CD4-positive, alpha-beta T cell treated with Interleukin-15 for 4 hours (primary cell): ENCODE measurements around the gene MAGOH.
"Not testable (repeated sequence)": the region's sequence is repeated elsewhere in the genome, so short reads cannot be mapped to it uniquely, and the experiment has no call there.

Source experiments
- DNase-seq: peaks from one replicate; pipeline ENCODE4 v3.0.0-alpha.2; 2020; ENCODE audit warnings: low spot score

The MAGOH gene

DNA sequence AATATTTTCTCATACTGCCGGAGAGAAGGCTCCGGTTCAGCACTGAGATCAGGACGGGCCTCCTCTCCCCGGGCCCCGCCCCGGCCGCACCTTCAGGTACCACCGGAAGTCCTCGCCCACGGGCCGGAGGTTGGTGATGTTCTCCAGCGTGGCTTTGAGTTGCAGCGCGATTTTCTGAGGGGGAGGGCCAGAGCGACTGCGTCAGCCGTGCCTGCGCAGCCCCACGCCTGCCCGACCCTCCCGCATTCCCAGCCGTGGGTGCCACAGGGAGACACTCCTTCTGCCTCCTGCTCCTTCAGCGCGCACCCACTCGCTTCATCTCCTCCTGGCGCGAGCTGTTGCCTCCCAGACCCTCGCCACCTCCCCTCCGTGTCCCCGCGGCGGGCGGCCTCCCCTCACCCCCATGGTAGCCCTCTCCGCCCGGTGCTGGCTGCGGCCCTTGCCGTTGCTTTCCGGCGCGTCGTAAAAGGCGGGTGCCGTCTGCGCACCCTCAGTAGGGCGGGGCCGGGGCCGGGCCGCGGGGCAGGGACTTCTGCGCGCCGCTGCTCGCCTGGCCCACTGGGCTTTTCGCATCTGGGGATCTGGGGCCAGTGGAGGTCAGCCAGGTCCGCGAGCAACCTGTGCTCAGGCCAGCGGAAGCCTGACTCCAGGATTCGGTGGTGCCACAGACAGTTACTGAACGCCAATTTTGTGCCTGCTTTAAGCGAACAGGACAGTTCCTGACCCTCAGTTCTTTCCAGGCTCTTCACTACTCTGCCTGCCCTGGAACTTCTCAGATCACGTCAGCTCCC is 18.0 kb downstream of the MAGOH start, which contains the start of gene CZIB:
CZIB (minus strand) TSS at position 464 of the 791 bp plus-strand sequence; CDS start at position 405, 59 bp downstream.
- peak; percentile 92 for DNase-seq

DNA sequence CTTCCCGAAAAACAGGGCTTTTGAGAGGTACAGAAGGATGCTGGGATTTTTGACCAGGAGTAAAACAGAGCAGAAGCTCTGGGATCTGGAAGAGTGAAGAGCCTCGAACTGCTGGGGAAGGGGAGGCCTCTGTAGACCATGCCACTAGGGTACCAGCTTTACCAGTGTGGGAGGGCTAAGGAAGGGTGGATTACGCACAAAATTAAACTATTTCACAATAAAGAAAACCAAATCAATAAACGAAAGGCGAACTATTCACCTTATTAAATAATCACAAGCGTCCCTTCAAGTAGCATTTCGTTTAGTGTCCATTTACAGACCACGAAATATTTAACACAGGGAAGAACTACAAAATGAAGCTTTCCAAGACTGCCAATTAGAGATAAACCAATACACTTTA is 18.6 kb downstream of the MAGOH start:
- DNase-seq: no peak

DNA sequence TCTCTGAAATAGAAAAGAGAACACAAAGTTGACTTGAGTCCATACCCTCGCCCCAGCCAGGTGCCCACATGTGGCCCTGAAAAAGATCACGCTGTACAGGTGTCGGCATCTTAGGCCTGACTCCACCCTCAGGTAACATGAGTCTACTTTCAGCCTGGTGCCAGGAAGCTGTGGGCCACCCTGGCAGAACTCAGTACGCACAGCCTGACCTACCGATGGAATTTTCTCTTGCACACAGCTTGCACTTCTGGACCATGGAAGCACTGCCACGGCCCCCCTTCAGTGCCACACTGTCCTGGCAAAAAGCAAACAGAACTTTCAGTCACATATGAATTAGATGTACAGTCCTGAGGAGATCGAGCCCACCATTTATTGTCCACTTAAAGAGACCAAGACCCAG is 20.1 kb downstream of the MAGOH start:
- no peak for DNase-seq

DNA sequence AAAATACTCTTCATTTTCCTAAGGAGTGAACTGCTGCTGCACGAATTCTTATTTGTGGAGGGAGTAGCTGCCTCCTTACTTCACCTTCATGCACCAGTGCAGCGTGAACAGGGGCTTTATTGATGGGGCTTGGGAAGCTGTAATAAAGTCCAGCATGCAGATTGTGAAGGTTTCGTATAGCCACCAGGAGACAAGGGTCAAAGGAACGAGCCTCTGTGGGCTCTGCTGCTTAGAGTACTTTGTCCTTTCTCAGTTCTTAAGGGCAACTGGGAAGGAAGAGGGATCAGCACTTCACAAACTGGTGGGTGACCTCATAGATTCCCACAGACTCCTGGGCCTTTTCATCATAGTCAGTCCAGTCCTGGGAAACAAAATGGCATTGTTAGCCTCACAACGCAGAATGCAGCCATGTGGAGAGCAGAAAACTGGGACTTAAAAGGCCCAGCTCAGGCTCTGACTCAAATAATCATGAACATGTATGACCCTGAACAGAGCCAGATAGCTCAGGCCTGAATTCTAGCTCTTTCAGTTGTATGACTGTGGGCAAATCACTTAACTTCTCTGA is 23.9 kb downstream of the MAGOH start:
- DNase-seq: no peak

DNA sequence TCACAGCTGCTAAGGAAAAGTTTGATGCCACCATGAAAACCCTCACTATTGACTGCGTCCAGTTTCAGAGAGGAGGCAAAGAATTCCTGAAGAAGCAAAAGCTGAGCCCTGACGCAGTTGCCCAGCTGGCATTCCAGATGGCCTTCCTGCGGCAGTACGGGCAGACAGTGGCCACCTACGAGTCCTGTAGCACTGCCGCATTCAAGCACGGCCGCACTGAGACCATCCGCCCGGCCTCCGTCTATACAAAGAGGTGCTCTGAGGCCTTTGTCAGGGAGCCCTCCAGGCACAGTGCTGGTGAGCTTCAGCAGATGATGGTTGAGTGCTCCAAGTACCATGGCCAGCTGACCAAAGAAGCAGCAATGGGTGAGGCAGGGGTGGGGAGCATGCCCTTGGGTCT is 27.4 kb downstream of the MAGOH start:
- DNase-seq: no peak

DNA sequence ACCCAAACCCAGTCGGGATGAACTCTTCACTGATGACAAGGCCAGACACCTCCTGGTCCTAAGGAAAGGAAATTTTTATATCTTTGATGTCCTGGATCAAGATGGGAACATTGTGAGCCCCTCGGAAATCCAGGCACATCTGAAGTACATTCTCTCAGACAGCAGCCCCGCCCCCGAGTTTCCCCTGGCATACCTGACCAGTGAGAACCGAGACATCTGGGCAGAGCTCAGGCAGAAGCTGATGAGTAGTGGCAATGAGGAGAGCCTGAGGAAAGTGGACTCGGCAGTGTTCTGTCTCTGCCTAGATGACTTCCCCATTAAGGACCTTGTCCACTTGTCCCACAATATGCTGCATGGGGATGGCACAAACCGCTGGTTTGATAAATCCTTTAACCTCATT is 28.0 kb downstream of the MAGOH start:
- no peak for DNase-seq

DNA sequence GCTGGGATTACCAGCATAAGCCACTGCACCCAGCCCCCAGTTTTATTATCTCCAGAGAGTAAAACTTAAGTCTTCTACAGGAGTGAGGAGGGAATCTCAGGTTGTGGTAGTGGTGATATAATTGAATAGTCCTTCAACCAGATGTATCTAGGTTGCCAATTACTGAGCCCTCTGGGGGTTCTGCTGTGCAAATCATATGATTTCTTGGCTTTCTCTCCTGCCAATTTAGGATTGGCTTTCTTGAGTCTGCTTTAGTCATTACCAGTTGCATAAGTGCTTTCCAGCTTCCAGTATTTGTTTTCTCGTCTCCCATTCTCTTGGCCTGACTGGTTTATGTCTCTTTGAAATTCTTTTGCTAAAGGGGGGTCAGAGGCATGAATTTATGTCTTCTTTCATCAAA is 30.6 kb downstream of the MAGOH start:
- no peak for DNase-seq

DNA sequence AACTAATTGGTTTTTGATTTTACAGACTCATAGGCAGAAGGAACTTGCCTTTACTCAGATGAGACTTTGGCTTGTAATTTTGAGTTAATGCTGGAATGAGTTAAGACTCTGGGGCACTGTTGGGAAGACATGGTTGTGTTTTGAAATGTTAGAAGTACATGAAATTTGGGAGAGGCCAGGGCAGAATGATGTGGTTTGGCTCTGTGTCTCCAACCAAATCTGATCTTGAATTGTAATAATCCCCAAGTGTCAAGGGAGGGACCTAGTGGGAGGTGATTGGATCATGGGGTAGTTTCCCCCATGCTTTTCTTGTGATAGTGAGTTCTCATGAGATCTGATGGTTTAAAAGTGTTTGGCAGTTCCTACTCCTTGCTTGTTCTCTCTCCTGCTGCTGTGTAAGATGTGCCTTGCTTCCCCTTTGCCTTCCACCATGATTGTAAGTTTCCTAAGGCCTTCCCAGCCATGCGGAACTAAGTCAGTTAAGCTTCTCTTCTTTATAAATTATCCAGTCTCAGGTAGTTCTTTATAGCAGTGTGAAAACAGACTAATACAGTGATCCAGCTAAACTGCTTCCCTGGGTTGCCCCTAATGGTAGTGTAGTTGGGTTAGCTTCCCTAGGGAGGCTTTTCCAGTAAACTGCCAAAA is 31.5 kb downstream of the MAGOH start:
- no peak for DNase-seq

DNA sequence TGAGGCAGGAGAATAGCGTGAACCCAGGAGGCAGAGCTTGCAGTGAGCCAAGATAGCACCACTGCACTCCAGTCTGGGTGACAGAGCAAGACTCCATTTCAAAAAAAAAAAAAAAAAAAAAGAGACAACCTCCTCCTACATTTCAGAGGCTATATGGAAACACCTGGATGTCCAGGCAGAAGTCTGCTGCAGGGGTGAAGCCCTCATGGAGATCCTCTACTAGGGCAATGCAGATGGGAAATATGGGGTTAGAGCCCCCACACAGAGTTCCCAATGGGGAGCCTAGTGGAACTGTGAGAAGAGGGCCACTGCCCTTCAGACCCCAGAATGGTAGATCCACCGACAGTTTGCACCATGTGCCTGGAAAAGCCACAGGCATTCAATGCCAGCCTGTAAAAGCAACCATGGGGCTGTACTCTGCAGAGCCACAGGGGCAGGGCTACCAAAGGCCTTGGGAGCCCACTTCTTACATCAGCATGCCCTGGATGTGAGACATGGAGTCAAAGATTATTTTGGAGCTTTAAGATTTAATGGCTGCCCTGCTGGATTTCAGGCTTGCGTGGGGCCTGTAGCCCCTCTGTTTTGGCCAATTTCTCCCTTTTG is 32.1 kb downstream of the MAGOH start:
- not testable (repeated sequence) for DNase-seq

DNA sequence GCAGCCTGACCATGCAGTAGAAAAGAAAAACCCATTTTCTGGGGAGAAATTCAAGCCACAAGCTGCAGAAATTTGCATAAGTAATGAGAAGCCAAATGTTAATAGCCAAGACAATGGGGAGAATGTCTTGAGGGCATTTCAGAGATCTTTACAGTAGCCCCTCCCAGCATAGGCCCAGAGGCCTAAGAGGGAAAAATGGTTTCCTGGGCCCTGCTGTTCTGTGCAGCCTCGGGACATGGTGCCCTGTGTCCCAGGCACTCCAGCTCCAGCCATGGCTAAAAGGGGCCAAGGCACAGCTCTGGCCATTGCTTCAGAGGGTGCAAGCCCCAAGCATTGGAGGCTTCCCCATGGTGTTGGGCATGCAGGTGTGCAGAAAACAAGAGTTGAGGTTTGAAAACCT is 32.8 kb downstream of the MAGOH start:
- DNase-seq: not testable (repeated sequence)

DNA sequence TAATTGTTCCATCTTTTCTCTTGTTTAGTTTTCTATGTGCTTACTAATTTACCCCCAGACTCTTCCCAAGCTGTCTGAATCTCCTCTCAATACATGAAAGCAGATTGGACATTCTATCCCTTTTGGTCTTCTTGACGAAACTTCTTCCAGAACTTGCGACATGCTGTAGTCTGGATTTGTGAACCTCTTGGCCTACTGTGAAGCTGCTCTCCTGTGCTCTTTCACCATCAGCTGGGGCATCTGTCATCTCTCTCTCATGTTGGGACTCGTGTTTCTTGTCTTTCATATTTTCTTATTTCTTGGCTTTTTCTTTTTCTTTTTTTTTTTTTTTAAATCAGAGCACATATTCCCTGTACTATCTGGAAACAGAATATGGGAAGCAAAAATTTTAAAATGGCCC is 34.9 kb downstream of the MAGOH start:
- DNase-seq: no peak

DNA sequence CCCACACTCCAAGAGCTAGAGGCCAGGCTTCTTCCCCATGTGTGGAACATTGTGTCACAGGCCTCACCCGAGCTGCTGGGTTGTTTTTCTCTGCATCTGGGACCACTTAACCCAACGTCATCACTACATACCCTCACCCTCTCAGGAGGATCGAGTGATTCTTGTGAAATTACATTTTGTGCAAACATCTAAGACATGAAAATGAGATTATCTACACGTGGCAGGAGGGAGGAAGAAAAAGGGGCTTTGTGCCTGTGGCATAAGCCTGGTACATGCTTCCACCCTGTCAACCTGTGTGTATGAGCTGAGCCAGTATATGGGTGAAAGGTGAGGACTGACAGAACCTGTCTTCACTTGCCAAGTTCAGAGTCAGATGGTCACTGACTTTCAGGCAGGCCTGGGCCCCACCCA is 40.1 kb downstream of the MAGOH start:
- no peak for DNase-seq

DNA sequence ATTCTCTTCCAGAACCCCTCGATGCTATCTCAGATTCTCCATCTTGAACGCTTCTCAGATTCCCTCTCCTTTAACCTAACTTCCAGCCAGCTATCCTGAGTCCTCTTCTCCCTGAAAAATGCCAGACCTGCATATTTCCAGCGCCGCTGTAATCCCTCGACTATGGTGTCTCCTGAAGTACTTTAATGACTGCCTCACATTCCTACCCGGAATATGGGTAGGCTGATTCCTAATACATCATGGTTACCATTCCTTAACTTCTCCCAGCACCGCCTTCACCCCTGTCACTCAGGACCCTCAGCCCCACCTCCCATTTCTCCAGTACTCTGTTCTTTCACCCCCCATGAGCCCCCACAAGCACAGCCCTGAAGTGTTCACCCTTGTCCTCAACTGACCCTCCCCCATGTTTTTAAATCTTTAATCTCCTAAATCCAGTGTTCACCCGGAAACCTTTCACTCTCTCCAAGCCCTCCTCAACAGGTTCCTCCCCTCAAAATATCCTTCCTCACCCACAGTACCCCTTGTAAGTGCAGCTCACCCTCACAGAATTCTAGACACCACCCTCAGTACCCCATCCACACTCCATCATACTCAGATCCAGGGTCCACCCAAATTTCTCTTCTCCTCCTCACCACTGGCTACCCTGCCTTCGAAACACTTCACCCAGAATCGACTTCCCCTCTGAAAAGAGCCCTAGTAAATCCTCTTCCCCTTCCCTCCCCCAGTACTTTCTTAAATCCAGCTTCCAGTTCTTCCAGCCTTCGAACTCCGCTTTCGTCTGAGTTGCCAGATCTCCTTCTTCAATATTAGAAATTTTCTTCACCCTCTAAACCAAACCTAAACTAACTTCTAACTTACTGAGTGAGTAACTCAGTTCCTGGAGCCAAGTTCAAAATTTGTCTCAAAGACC is 40.8 kb downstream of the MAGOH start:
- no peak for DNase-seq

DNA sequence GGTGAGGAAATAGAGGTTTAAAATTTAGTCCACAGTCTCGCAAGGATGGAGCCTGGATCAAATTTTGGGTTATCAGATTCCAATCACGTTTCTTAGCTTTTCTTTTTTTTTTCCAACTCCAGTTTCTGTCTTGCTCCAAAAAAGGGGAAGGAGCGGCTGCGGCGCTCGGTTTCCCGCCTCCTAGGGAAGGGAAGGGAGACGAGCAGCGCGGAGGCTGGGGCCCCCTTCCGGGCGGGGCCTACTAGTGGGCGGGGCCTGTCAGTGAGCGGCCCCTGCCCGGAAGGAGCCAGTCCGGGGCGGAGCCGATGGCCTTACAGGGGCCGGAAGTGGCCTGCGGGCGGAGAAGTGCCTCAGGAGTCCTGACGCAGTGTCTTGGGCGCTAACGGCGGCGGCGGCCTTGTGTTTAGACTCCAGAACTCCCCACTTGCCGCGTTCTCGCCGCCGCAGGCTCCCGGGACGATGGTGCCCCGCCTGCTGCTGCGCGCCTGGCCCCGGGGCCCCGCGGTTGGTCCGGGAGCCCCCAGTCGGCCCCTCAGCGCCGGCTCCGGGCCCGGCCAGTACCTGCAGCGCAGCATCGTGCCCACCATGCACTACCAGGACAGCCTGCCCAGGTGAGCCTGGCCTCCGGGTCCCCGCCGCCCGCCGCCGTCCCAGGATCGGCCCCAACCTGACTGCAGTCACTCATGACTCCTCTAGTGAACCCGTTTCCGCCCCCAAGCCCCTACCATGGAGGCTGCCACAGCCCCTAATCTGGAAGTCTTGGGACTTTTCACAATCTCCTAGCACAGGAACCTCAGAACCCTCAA is 41.6 kb downstream of the MAGOH start, which contains the start of gene CPT2:
CPT2 (plus strand) TSS at position 340 of the 806 bp plus-strand sequence; CDS start at position 460, 120 bp downstream.
- peak; percentile 90 for DNase-seq

DNA sequence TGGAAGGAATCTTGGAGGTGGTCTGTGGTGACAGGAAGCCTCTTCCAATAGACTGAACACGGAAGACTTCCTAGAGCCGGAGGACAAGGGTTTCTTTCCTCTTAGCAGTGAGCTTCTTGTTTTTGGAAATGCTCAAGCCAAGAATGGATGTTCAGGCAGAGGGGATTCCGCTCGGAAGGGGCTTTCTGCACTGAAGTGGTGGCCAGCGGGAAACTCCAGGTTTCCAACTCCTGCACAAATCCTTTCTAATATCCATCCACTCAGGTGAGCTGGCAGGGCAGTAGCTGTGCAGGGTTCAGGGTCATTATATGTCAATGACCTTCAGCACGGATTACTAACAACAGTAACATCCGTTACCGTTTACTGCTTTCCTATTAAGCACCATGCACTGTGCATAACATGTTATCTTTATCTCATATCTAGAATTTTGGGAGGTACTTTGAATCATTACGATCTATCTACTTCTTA is 42.3 kb downstream of the MAGOH start:
- no peak for DNase-seq

DNA sequence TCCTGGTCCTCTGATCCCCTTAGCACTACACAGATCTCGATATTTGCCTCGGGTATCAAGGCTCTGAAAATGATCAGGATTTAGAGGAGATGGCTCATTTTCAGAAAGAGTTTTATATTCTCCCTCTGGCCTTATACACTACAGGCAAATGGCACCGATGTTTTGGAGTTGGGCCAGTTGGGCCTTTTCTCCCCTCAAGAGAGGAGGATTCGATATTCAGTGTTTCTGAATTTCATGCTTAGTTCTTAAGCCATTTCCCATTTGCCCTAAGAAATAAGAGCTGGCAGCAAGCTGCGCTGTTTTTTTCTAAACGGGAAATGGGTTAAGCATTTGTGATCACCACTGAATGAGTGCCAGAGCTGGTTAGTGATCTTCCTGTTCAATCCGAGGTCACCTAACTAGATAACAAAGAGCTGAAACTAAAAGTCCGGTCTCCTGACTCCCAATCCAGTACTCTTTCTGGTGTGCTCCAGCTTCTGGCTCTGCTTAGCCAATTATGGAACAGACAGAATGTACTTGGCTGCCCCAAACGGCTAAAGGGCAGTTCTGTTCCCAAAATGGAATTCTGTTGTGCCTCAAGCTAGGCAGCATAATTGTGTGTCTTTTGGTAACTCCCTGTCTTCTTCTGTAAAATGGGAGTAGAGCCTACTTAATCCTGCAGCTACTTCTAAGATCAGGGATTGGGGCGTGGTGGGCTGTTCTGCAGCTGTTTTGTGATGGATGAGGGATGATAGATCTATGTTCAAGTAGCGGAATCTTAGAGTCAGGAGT is 42.9 kb downstream of the MAGOH start:
- DNase-seq: no peak

DNA sequence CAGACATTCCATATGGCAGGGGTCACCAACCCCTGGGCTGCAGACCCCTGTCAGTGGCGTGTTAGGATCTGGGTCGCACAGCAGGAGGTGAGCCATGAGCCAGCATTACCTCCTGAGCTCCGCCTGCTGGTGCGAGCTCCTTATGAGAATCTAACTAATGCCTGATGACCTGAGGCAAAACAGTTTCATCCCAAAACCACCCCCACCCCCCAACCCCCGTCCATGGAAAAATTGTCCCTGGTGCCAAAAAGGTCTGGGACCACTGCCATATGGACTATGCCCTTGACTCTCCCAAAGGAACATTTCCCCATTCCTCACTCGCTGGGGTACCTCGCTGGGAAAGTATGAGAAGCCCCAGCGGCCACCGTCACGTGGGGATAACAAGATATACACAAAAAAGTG is 48.1 kb downstream of the MAGOH start:
- DNase-seq: no peak

DNA sequence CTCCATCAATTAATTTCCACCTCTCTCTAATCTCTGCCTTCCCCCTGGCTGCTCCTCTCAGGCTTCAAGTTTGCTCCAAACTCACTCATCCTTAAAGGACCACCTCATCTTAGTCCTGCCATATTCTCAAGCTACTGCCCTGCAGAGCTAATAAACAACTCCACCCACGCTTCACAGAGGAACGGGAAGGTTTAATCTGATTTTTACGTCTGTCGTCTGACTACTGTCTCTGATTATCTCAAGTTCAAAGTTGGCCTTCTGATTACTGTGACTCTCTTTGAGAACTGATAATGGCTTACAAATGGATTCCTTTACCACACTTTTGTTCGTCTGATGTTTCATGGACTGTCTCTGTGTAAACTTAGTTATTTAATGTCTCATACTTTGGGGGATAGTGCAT is 49.3 kb downstream of the MAGOH start:
- DNase-seq: no peak

DNA sequence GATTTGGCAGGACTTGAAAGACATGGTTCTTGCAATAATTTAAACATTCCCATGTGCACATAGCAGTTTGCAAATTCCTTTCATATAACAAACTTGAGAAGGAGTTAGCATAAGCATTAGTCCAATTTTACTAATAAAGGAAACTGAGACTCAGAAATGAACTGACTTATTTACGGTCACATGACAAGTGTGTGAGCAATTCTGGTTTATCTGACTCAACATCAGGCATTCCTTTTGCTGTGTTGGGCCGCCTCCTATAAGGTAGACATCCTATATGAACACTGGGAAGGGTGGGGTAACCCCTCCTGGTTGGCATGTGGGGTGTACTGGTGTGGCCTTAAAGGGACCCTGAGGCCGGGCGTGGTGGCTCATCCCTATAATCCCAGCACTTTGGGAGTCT is 50.2 kb downstream of the MAGOH start:
- DNase-seq: no peak

DNA sequence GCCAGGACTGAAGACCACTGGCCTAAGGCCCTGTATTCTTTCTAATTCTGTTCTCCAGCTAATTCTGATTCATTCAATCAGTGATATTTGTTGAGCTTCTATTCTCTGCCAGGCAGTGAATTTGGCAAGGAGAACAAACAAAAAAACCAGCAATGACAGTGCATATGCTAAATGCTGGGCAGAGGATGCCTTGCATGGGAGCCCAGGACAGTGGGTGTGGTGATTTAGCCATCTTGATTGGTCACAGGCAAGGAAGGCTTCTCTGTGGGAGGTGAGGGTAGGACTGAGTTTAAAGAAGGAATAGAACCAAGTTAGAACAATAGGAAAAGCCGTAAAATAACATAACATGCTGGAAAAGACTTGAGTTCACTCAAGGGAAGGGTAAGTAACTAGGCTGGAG is 50.9 kb downstream of the MAGOH start:
- DNase-seq: no peak
